Measurements from ENCODE around the gene SPATC1L.

SPATC1L gene

GRCh38 chr21:46156678-46157077 is 27.6 kb downstream of the SPATC1L start:
- H3K4me3 ChIP-seq (ENCODE audit: low read length): no peak overlapping the region
- DNase-seq (ENCODE audit: low read depth): no peak
- TF ChIP-seq, protein P1, sequence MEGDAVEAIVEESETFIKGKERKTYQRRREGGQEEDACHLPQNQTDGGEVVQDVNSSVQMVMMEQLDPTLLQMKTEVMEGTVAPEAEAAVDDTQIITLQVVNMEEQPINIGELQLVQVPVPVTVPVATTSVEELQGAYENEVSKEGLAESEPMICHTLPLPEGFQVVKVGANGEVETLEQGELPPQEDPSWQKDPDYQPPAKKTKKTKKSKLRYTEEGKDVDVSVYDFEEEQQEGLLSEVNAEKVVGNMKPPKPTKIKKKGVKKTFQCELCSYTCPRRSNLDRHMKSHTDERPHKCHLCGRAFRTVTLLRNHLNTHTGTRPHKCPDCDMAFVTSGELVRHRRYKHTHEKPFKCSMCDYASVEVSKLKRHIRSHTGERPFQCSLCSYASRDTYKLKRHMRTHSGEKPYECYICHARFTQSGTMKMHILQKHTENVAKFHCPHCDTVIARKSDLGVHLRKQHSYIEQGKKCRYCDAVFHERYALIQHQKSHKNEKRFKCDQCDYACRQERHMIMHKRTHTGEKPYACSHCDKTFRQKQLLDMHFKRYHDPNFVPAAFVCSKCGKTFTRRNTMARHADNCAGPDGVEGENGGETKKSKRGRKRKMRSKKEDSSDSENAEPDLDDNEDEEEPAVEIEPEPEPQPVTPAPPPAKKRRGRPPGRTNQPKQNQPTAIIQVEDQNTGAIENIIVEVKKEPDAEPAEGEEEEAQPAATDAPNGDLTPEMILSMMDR (conservative IDR thresholded peaks at IDR 0.05; ENCODE audit: low read depth, low read length): no peak

DNA sequence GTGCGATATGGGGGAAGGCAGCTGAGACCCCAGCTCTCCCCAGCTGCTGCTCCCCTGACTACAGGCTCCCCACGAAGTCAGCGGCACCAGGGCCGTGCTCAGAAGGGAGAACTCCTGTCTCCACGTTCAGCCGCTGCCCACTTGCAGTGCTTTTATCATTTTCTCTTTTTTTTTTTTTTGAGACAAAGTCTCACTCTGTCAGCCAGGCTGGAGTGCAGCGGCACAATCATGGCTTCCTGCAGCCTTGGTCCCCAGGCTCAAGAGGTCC is 27.9 kb downstream of the SPATC1L start:
- TF ChIP-seq, protein P1 (conservative IDR thresholded peaks at IDR 0.05; ENCODE audit: low read depth, low read length): no peak

DNA sequence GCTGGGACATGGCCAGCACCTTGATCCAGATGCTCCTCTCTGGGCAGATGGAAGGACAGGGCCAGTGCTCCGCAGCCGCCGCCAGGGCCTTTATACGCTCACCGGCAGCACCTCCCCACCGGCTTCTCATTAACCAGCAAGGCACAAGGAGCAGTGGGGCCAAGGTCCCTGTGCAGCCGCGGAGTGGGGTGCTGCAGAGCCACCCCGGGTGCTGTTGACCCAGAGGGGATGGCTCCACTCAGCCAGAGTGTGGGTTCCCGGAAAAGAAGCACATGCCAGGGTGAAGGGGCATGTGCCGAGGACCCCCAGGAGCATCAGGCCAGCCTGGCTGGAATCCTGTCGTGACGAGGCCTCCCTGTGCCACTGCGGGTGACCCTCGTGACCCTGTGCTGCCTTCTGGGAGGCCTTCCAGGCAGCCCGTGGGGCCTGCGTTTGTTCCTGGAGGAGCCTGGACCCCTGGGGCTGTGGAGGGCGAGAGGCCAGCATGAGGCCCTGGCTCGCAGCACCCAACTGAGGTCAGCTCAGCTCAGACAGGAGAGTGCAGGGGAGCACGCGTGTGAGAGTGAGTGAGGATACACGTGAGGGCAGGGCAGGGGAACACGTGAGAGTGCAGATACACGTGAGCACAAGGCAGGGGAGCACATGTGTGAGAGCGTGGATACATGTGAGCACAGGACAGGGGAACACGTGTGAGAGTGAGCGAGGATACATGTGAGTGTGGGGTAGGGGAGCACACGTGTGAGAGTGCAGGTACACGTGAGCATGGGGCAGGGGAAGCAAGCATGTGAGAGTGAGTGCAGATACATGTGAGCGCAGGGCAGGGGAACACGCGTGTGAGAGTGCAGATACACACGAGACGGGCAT is 28.5 kb downstream of the SPATC1L start, which contains the start of gene FTCD:
FTCD (minus strand) TSS at position 66 of the 864 bp plus-strand sequence; CDS start at position 10, 56 bp downstream.
- TF ChIP-seq, protein P1 (conservative IDR thresholded peaks at IDR 0.05; ENCODE audit: low read depth, low read length): no peak
- no peak for DNase-seq (ENCODE audit: low read depth)
- H3K4me3 ChIP-seq (ENCODE audit: low read length): no peak within 1 kb of the TSS

More for the DNA sequence above, 27.9 kb downstream of the SPATC1L start:
- DNase-seq (ENCODE audit: low read depth): no peak
- no peak overlapping the region for H3K4me3 ChIP-seq (ENCODE audit: low read length)

DNA sequence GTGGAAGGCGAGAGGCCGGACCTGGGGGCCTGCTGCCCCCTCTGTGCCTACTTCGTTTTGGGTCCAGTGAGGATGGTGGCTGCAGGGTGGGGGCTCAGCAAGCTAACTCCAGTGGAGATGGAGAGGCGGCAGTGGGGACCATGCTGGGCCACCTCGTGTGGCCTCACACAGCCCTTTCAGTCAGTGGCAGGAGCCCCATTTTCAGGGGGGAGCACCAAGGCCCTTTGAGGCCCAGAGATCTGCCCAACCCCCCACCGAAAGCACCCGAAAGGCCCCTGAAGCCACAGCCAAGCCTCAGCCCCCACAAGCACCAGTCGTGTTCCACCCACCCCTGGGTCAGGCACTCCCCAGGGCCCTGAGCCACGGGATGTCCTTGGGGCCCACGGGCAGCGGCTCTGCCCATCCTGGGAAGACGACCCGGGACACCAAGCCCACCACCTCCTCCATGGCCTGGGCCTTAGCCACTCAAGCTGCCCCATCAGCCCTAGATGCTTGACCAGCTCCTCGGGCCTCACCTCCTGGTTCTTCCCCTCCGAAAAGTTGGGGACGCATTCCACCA is 29.2 kb downstream of the SPATC1L start:
- TF ChIP-seq, protein P1 (conservative IDR thresholded peaks at IDR 0.05; ENCODE audit: low read depth, low read length): no peak
- DNase-seq (ENCODE audit: low read depth): no peak
- H3K4me3 ChIP-seq (ENCODE audit: low read length): no peak overlapping the region

GRCh38 chr21:46154155-46154954 is 29.9 kb downstream of the SPATC1L start:
- no peak overlapping the region for H3K4me3 ChIP-seq (ENCODE audit: low read length)
- TF ChIP-seq, protein P1 (conservative IDR thresholded peaks at IDR 0.05; ENCODE audit: low read depth, low read length): no peak
- DNase-seq (ENCODE audit: low read depth): no peak

- DNase-seq (ENCODE audit: low read depth): no peak
- H3K4me3 ChIP-seq (ENCODE audit: low read length): peak overlapping the region; percentile 25
- TF ChIP-seq, protein P1 (conservative IDR thresholded peaks at IDR 0.05; ENCODE audit: low read depth, low read length): peak; percentile 89
These were observed 30.8 kb downstream of the SPATC1L start for GRCh38 chr21:46153247-46154154.

All from retinal pigment epithelial cell (primary cell).